ENCODE results near the gene NAA40.
"Not testable (repeated sequence)": the region's sequence is repeated elsewhere in the genome, so short reads cannot be mapped to it uniquely, and the experiment has no call there.

Gene NAA40

DNA sequence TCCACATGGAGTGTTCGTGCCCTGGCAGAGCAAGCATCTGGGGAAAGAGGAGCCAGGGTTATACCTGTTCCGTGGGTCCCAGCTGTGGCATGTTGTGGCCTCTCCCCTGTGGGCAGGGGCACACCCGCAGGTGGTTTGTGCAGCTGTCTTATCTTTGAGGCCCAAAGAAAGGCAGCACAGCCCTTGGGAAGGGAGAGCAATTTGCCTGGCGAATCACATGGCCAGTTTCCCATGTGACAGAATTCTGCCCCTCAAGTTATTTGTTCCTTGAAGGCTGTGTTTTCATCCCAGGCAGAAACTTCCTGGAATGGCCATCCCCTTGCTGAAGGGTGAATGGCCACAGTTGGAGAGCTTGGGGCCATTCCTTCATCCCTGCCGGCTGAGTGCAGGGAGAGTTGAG lies 19.2 kb downstream of the NAA40 start:
- Histone ChIP-seq H3K36me3 (ENCODE audit: control insufficient read depth in 2 of 2, insufficient read depth in 2 of 2, low read length in 2 of 2) (peaks cover 12 to 23% of the 10 kb centered on the region in 2 donors), H3K27me3 (ENCODE audit: control insufficient read depth in 2 of 2, insufficient read depth in 2 of 2, low read length in 2 of 2) (no peaks in the 10 kb centered on the region), H3K9me3 (ENCODE audit: control insufficient read depth in 2 of 2, low read length in 2 of 2) (no peaks in the 10 kb centered on the region), H3K4me3 (ENCODE audit: low read length in 2 of 2) (no peak overlapping the region), H3K27ac (ENCODE audit: low read depth in 2 of 2, low read length in 2 of 2) (no peak overlapping the region), H3K4me1 (ENCODE audit: control insufficient read depth in 2 of 2, insufficient read depth in 2 of 2, low read length in 2 of 2) (no peaks in the 10 kb centered on the region), H3K9ac (ENCODE audit: low read depth in 1 of 2, low read length in 2 of 2) (no peak overlapping the region)

DNA sequence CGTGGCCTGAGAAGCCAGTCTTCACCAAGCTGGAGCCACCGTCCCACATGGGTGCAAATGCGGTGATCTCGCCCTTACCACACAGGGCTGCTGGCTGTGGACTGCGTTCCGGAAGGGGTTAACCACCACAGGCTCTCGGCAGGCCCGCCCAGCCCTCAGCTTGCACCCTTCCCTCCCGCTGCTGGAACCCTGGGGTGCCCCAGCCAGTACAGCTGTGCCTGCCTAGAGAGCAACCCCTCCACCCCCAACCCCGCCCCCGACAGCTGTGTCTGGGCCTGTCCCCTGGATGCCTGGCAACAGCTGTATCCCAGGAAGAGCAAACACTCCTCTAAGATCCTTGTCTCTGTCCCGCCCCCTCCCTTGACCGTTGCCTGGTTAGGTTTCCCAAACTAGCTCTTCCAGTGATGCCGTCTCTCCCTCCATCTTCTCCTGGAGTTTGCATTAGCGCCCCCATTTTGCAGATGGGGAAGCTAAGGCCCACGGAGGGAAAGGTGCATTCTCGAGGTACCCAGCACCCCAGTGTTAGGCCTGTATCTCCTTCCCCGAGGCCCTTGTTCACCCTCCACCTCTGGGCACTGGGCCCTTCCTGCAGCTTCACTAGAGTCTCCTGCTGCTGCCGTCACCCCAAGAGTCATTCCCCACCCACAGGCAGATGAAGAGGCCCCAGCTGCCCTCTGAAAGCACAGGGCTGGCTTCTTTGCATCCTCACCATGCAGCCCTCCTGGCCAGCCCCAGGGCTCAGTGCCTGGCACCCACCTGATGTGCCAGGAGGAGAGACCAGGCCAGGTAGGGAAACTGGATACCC lies 23.0 kb downstream of the NAA40 start:
- H3K27ac ChIP-seq (ENCODE audit: low read depth in 2 of 2, low read length in 2 of 2) = no peak overlapping the region
- no peaks in the 10 kb centered on the region for H3K27me3 ChIP-seq (ENCODE audit: control insufficient read depth in 2 of 2, insufficient read depth in 2 of 2, low read length in 2 of 2)
- no peaks in the 10 kb centered on the region for H3K9me3 ChIP-seq (ENCODE audit: control insufficient read depth in 2 of 2, low read length in 2 of 2)
- H3K4me3 ChIP-seq (ENCODE audit: low read length in 2 of 2) = no peak overlapping the region
- no peaks in the 10 kb centered on the region for H3K4me1 ChIP-seq (ENCODE audit: control insufficient read depth in 2 of 2, insufficient read depth in 2 of 2, low read length in 2 of 2)
- H3K9ac ChIP-seq (ENCODE audit: low read depth in 1 of 2, low read length in 2 of 2) = no peak overlapping the region
- no peaks in the 10 kb centered on the region for H3K36me3 ChIP-seq (ENCODE audit: control insufficient read depth in 2 of 2, insufficient read depth in 2 of 2, low read length in 2 of 2)

DNA sequence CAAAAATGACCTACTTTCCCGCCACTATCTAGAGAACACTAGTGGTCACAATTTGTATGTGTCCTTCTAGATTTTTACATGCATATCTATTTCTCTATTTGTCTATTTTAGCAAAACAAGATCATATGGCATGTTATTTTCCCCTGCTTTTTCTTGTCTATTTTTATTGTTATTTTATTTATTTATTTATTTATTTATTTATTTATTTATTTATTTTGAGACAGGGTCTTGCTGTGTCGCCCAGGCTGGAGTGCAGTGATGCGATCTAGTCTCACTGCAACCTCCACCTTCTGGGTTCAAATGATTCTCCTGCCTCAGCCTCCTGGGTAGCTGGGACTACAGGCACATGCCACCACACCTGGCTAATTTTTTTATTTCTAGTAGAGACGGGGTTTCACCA lies 25.1 kb downstream of the NAA40 start:
- H3K9ac ChIP-seq (ENCODE audit: low read depth in 1 of 2, low read length in 2 of 2); H3K4me1 ChIP-seq (ENCODE audit: control insufficient read depth in 2 of 2, insufficient read depth in 2 of 2, low read length in 2 of 2); H3K9me3 ChIP-seq (ENCODE audit: control insufficient read depth in 2 of 2, low read length in 2 of 2); H3K36me3 ChIP-seq (ENCODE audit: control insufficient read depth in 2 of 2, insufficient read depth in 2 of 2, low read length in 2 of 2); H3K27ac ChIP-seq (ENCODE audit: low read depth in 2 of 2, low read length in 2 of 2); H3K4me3 ChIP-seq (ENCODE audit: low read length in 2 of 2); H3K27me3 ChIP-seq (ENCODE audit: control insufficient read depth in 2 of 2, insufficient read depth in 2 of 2, low read length in 2 of 2): not testable (repeated sequence)

DNA sequence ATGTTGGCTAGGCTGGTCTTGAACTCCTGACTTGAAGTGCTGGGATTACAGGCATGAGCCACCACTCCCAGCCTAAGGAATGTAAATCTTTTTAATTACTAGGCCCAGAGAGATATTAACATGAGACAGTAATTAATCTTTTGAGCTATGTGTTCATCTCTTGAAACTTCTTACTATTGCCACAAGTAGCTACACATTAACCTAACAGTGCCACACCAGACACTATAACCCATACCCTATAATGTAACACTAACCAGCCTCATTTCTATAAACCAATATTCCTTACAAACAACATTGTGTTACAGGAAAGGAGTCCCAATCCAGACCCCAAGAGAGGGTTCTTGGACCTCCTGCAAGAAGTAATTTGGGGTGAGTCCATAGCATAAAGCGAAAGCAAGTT lies 27.6 kb downstream of the NAA40 start:
- Histone ChIP-seq H3K27me3 (ENCODE audit: control insufficient read depth in 2 of 2, insufficient read depth in 2 of 2, low read length in 2 of 2) (no peaks in the 10 kb centered on the region), H3K4me1 (ENCODE audit: control insufficient read depth in 2 of 2, insufficient read depth in 2 of 2, low read length in 2 of 2) (no peaks in the 10 kb centered on the region), H3K4me3 (ENCODE audit: low read length in 2 of 2) (no peak overlapping the region), H3K27ac (ENCODE audit: low read depth in 2 of 2, low read length in 2 of 2) (no peak overlapping the region), H3K36me3 (ENCODE audit: control insufficient read depth in 2 of 2, insufficient read depth in 2 of 2, low read length in 2 of 2) (no peaks in the 10 kb centered on the region), H3K9ac (ENCODE audit: low read depth in 1 of 2, low read length in 2 of 2) (no peak overlapping the region), H3K9me3 (ENCODE audit: control insufficient read depth in 2 of 2, low read length in 2 of 2) (no peaks in the 10 kb centered on the region)

DNA sequence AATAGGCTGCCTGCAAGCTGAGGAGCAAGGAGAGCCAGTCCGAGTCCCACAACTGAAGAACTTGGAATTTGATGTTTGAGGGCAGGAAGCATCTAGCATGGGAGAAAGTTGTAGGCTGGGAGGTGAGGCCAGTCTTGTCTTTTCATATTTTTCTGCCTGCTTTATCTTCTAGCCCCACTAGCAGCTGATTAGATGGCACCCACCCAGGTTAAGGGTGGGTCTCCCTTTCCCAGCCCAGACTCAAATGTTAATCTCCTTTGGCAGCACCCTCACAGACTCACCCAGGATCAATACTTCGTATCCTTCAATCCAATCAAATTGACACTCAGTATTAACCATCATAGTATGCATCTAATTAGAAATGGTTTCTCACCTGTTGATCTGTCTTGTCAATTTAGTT lies 30.7 kb downstream of the NAA40 start:
- Histone ChIP-seq H3K4me3 (ENCODE audit: low read length in 2 of 2) (no peak overlapping the region), H3K36me3 (ENCODE audit: control insufficient read depth in 2 of 2, insufficient read depth in 2 of 2, low read length in 2 of 2) (no peaks in the 10 kb centered on the region), H3K9me3 (ENCODE audit: control insufficient read depth in 2 of 2, low read length in 2 of 2) (no peaks in the 10 kb centered on the region), H3K27me3 (ENCODE audit: control insufficient read depth in 2 of 2, insufficient read depth in 2 of 2, low read length in 2 of 2) (no peaks in the 10 kb centered on the region), H3K9ac (ENCODE audit: low read depth in 1 of 2, low read length in 2 of 2) (no peak overlapping the region), H3K27ac (ENCODE audit: low read depth in 2 of 2, low read length in 2 of 2) (no peak overlapping the region), H3K4me1 (ENCODE audit: control insufficient read depth in 2 of 2, insufficient read depth in 2 of 2, low read length in 2 of 2) (no peaks in the 10 kb centered on the region)

DNA sequence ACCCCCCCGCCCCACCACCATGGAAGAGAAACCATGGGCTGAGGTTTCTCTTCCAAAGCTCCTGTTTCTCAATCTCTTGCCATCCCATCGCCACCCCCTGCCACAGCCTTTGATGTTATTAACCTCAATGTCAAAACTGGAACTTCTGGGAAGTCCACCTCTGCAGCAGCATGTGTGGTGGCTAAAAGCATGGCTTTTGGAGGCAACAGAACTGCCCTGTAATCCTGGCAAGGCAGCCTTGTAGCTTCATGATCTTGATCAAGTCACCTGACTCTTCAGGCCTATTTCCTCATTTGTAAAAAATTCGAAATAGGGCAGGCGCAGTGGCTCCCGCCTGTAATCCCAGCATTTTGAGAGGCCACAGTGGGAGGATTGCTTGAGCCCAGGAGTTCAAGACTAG lies 32.1 kb downstream of the NAA40 start:
- H3K9me3 ChIP-seq (ENCODE audit: control insufficient read depth in 2 of 2, low read length in 2 of 2) = no peaks in the 10 kb centered on the region
- H3K4me3 ChIP-seq (ENCODE audit: low read length in 2 of 2) = no peak overlapping the region
- no peak overlapping the region for H3K27ac ChIP-seq (ENCODE audit: low read depth in 2 of 2, low read length in 2 of 2)
- H3K4me1 ChIP-seq (ENCODE audit: control insufficient read depth in 2 of 2, insufficient read depth in 2 of 2, low read length in 2 of 2) = peaks cover under 1 to 5% of the 10 kb centered on the region in 2 donors
- H3K9ac ChIP-seq (ENCODE audit: low read depth in 1 of 2, low read length in 2 of 2) = no peak overlapping the region
- H3K36me3 ChIP-seq (ENCODE audit: control insufficient read depth in 2 of 2, insufficient read depth in 2 of 2, low read length in 2 of 2) = no peaks in the 10 kb centered on the region
- no peaks in the 10 kb centered on the region for H3K27me3 ChIP-seq (ENCODE audit: control insufficient read depth in 2 of 2, insufficient read depth in 2 of 2, low read length in 2 of 2)

DNA sequence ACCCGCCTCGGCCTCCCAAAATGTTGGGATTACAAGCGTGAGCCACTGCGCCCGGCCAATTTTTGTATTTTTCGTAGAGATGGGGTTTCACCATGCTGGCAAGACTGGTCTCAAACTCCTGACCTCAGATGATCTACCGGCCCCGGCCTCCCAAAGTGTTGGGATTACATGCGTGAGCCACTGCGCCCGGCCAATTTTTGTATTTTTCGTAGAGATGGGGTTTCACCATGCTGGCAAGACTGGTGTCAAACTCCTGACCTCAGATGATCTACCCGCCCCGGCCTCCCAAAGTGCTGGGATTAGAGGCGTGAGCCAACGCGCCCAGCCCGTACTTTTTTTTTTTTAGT lies 35.1 kb downstream of the NAA40 start:
- H3K9ac ChIP-seq (ENCODE audit: low read depth in 1 of 2, low read length in 2 of 2); H3K27me3 ChIP-seq (ENCODE audit: control insufficient read depth in 2 of 2, insufficient read depth in 2 of 2, low read length in 2 of 2); H3K27ac ChIP-seq (ENCODE audit: low read depth in 2 of 2, low read length in 2 of 2); H3K9me3 ChIP-seq (ENCODE audit: control insufficient read depth in 2 of 2, low read length in 2 of 2); H3K4me1 ChIP-seq (ENCODE audit: control insufficient read depth in 2 of 2, insufficient read depth in 2 of 2, low read length in 2 of 2): not testable (repeated sequence)
- Histone ChIP-seq H3K4me3 (ENCODE audit: low read length in 2 of 2) (peak overlapping the region in 1 of 2 donors; percentile 94), H3K36me3 (ENCODE audit: control insufficient read depth in 2 of 2, insufficient read depth in 2 of 2, low read length in 2 of 2) (peaks cover 0 to 13% of the 10 kb centered on the region in 2 donors)

DNA sequence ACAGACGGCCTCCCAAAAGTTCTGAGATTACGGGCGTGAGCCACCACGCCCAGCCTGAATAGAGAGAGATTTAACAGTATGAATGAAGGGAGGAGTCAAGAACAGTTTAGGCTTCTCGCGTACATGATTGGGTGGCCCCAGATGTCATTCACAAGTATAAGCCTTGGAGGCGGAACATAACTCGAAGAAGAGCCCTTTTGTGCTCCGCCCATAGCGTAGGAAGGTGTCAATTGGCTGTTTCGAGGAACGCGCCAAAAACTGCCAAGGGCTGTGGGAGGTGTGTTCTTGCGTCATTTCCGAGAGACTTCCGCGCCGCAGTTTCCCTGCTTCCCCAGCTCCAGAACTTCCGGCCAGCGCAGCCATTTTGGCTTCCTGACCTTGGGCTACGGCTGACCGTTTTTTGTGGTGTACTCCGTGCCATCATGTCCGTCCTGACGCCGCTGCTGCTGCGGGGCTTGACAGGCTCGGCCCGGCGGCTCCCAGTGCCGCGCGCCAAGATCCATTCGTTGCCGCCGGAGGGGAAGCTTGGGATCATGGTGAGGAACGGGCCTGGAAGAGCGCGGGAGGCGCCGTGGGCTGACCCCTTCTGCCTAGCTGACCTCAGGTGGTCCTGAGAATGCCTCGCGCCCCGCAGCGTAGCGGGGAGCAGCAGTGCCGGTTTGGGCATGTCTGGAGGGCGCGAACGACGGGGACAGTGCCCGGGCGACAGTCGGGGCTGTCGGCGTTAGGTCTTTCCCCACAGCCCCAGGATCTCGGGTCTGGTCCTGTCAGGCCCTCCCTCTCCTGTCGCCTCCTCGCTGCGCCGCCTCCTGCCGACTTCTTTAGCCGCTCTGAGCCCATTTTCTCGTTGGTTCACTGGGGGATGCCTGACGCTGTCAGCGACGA lies 35.7 kb downstream of the NAA40 start, which contains the start of gene COX8A:
Gene COX8A (plus strand): TSS at position 362 of the 885 bp plus-strand sequence. CDS start 61 bp downstream, at position 423.
- H3K27ac ChIP-seq (ENCODE audit: low read depth in 2 of 2, low read length in 2 of 2) = peak within 1 kb of the TSS; percentile 96 to 99
- H3K9ac ChIP-seq (ENCODE audit: low read depth in 1 of 2, low read length in 2 of 2) = peak within 1 kb of the TSS; percentile 99 to 100
- peaks cover 9 to 10% of the 10 kb centered on the region in 2 donors for H3K4me1 ChIP-seq (ENCODE audit: control insufficient read depth in 2 of 2, insufficient read depth in 2 of 2, low read length in 2 of 2)
- H3K36me3 ChIP-seq (ENCODE audit: control insufficient read depth in 2 of 2, insufficient read depth in 2 of 2, low read length in 2 of 2) = peaks cover 0 to 17% of the 10 kb centered on the region in 2 donors
- H3K9me3 ChIP-seq (ENCODE audit: control insufficient read depth in 2 of 2, low read length in 2 of 2) = no peaks in the 10 kb centered on the region
- H3K4me3 ChIP-seq (ENCODE audit: low read length in 2 of 2) = peak within 1 kb of the TSS; percentile 94 to 99
- no peaks in the 10 kb centered on the region for H3K27me3 ChIP-seq (ENCODE audit: control insufficient read depth in 2 of 2, insufficient read depth in 2 of 2, low read length in 2 of 2)

DNA sequence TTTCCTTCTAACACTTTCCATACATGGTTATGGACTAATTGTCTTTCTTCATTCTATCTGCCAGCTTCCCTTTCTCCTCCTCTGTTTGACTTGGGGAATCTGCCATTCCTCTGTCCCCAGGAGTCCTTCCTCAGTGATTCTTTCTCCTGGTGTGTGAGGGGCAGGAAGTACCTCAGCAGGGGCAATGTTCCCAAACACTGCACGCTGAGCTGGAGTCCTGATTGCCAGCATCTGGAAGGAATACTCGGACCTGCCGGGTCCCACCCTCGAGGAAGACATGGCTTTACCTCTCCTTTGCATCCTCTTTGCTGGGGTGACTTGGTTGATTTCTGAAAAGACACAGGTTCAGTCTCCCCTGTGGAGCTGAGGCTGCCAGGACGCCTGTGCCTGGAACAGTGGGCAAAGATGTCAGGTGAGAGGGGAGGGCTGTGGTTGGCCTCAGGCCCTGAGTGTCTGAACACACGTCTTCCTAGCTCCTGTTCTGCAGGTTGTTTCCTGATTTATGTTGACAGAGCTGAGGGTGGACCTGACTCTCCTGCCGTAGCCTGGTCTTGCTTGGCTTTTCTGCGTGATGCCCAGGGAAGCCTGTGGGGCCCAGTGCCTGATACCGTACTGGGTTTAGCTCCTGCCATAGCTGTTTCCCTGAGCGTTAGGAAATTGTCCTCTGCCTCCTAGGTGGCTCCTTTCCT lies 39.9 kb downstream of the NAA40 start:
- Histone ChIP-seq H3K4me1 (ENCODE audit: control insufficient read depth in 2 of 2, insufficient read depth in 2 of 2, low read length in 2 of 2) (peaks cover 9 to 10% of the 10 kb centered on the region in 2 donors), H3K9ac (ENCODE audit: low read depth in 1 of 2, low read length in 2 of 2) (no peak overlapping the region), H3K27ac (ENCODE audit: low read depth in 2 of 2, low read length in 2 of 2) (no peak overlapping the region), H3K9me3 (ENCODE audit: control insufficient read depth in 2 of 2, low read length in 2 of 2) (no peaks in the 10 kb centered on the region), H3K27me3 (ENCODE audit: control insufficient read depth in 2 of 2, insufficient read depth in 2 of 2, low read length in 2 of 2) (no peaks in the 10 kb centered on the region), H3K36me3 (ENCODE audit: control insufficient read depth in 2 of 2, insufficient read depth in 2 of 2, low read length in 2 of 2) (peaks cover 0 to 17% of the 10 kb centered on the region in 2 donors), H3K4me3 (ENCODE audit: low read length in 2 of 2) (no peak overlapping the region)

DNA sequence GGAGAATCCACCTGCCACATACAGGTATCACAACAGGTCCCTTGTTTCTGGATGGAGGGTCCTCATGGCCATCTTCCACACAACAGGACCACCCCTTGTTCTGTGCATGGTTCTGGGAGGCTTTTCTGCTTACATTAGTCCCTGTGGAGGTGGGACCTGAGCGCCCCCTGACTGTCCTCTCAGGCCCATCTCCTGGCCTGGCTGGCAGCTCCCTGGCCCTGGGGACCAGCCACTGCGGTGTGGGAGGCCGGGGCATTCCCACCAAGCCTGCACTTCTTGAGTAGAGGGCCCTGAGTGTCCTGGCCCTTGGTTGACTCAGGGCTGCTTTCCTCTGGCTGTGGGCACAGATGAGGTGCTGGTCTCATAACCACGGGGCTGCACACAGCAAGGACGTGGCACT lies 40.6 kb downstream of the NAA40 start:
- Histone ChIP-seq H3K27ac (ENCODE audit: low read depth in 2 of 2, low read length in 2 of 2) (no peak overlapping the region), H3K36me3 (ENCODE audit: control insufficient read depth in 2 of 2, insufficient read depth in 2 of 2, low read length in 2 of 2) (peaks cover 0 to 17% of the 10 kb centered on the region in 2 donors), H3K27me3 (ENCODE audit: control insufficient read depth in 2 of 2, insufficient read depth in 2 of 2, low read length in 2 of 2) (no peaks in the 10 kb centered on the region), H3K9me3 (ENCODE audit: control insufficient read depth in 2 of 2, low read length in 2 of 2) (no peaks in the 10 kb centered on the region), H3K9ac (ENCODE audit: low read depth in 1 of 2, low read length in 2 of 2) (no peak overlapping the region), H3K4me3 (ENCODE audit: low read length in 2 of 2) (no peak overlapping the region), H3K4me1 (ENCODE audit: control insufficient read depth in 2 of 2, insufficient read depth in 2 of 2, low read length in 2 of 2) (peaks cover 9 to 10% of the 10 kb centered on the region in 2 donors)

All from mucosa of rectum (tissue), 2 donors.